HEK293T (cell line): Measurements from ENCODE around the gene ALK.

ENCODE experiments used
- ARNT ChIP-seq: fragments of 450-650 bp; IDR thresholded peaks from 2 replicates; pipeline ENCODE4 v1.6.1; 2017; ENCODE audit warnings: mild to moderate bottlenecking
- BHLHE40 ChIP-seq: fragments of 450-650 bp; IDR thresholded peaks from 2 replicates; pipeline ENCODE4 v1.6.1; 2016; ENCODE audit warnings: mild to moderate bottlenecking, moderate library complexity, borderline replicate concordance
- ELF4 ChIP-seq: fragments of 450-650 bp; IDR thresholded peaks from 2 replicates; pipeline ENCODE4 v1.6.1; 2017; ENCODE audit warnings: antibody characterized with exemption
- FOXA1 ChIP-seq: fragments of 450-650 bp; IDR thresholded peaks from 2 replicates; pipeline ENCODE4 v1.6.1; 2016; ENCODE audit warnings: mild to moderate bottlenecking
- FOXK2 ChIP-seq: fragments of 450-650 bp; IDR thresholded peaks from 2 replicates; pipeline ENCODE4 v1.6.1; 2016; ENCODE audit warnings: mild to moderate bottlenecking
- FOXM1 ChIP-seq: fragments of 450-650 bp; IDR thresholded peaks from 2 replicates; pipeline ENCODE4 v1.6.1; 2017; ENCODE audit warnings: mild to moderate bottlenecking, borderline replicate concordance
- LEF1 ChIP-seq: fragments of 450-650 bp; IDR thresholded peaks from 2 replicates; pipeline ENCODE4 v1.6.1; 2017; ENCODE audit warnings: mild to moderate bottlenecking, borderline replicate concordance
- NFRKB ChIP-seq: fragments of 450-650 bp; IDR thresholded peaks from 2 replicates; pipeline ENCODE4 v1.6.1; 2016; ENCODE audit warnings: mild to moderate bottlenecking, moderate library complexity
- SP1 ChIP-seq: fragments of 450-650 bp; IDR thresholded peaks from 2 replicates; pipeline ENCODE4 v1.6.1; 2017
- SUZ12 ChIP-seq: fragments of 450-650 bp; IDR thresholded peaks from 2 replicates; pipeline ENCODE4 v1.6.1; 2016; ENCODE audit warnings: mild to moderate bottlenecking
- TARDBP ChIP-seq: fragments of 450-650 bp; IDR thresholded peaks from 2 replicates; pipeline ENCODE4 v1.6.1; 2016
- ZNF384 ChIP-seq: fragments of 450-650 bp; IDR thresholded peaks from 2 replicates; pipeline ENCODE4 v1.6.1; 2016
- TF ChIP-seq, protein P1 (sequence below): fragments of 450-650 bp; IDR thresholded peaks from 2 replicates; pipeline ENCODE4 v1.6.1; 2016

GRCh38 chr2:29618024-29618423 lies 303.4 kb downstream of the ALK start:
- TF ChIP-seq ELF4, result no peak
- TF ChIP-seq BHLHE40, result no peak
- no peak for TF ChIP-seq NFRKB
- no peak for TF ChIP-seq SP1
- TF ChIP-seq, protein P1, sequence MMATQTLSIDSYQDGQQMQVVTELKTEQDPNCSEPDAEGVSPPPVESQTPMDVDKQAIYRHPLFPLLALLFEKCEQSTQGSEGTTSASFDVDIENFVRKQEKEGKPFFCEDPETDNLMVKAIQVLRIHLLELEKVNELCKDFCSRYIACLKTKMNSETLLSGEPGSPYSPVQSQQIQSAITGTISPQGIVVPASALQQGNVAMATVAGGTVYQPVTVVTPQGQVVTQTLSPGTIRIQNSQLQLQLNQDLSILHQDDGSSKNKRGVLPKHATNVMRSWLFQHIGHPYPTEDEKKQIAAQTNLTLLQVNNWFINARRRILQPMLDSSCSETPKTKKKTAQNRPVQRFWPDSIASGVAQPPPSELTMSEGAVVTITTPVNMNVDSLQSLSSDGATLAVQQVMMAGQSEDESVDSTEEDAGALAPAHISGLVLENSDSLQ, result no peak
- no peak for TF ChIP-seq SUZ12
- TF ChIP-seq FOXK2, result no peak
- TF ChIP-seq FOXM1, result no peak
- TF ChIP-seq TARDBP, result no peak
- TF ChIP-seq FOXA1, result no peak
- no peak for TF ChIP-seq LEF1
- TF ChIP-seq ARNT, result no peak
- TF ChIP-seq ZNF384, result no peak
